Measurements from ENCODE around the gene COPS7B.

The COPS7B gene

DNA sequence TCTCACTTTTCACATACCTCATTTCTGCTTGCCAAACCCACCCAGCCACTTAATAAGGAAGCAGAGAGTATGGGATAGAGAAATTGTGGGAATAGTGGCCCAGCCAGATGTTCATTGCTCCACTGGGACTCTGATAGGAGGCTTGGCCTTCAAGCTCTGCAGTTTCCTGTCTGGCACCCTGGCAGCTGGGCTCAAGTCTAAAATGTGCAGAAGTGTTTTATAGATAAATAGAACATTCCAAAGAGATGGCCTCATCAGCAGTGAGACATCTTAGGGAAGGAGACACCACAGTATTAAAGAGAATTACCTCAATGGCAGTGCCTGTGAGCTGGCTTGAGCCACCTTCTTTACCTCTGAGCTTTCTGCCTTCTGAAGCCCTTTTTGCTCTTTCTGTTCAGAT lies 24.7 kb downstream of the COPS7B start:
- TF ChIP-seq, protein P1, sequence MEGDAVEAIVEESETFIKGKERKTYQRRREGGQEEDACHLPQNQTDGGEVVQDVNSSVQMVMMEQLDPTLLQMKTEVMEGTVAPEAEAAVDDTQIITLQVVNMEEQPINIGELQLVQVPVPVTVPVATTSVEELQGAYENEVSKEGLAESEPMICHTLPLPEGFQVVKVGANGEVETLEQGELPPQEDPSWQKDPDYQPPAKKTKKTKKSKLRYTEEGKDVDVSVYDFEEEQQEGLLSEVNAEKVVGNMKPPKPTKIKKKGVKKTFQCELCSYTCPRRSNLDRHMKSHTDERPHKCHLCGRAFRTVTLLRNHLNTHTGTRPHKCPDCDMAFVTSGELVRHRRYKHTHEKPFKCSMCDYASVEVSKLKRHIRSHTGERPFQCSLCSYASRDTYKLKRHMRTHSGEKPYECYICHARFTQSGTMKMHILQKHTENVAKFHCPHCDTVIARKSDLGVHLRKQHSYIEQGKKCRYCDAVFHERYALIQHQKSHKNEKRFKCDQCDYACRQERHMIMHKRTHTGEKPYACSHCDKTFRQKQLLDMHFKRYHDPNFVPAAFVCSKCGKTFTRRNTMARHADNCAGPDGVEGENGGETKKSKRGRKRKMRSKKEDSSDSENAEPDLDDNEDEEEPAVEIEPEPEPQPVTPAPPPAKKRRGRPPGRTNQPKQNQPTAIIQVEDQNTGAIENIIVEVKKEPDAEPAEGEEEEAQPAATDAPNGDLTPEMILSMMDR (IDR thresholded peaks at IDR 0.05; ENCODE audit: control insufficient read depth, extremely low read depth, insufficient read depth) = no peak
- DNase-seq (ENCODE audit: low read depth) = no peak

DNA sequence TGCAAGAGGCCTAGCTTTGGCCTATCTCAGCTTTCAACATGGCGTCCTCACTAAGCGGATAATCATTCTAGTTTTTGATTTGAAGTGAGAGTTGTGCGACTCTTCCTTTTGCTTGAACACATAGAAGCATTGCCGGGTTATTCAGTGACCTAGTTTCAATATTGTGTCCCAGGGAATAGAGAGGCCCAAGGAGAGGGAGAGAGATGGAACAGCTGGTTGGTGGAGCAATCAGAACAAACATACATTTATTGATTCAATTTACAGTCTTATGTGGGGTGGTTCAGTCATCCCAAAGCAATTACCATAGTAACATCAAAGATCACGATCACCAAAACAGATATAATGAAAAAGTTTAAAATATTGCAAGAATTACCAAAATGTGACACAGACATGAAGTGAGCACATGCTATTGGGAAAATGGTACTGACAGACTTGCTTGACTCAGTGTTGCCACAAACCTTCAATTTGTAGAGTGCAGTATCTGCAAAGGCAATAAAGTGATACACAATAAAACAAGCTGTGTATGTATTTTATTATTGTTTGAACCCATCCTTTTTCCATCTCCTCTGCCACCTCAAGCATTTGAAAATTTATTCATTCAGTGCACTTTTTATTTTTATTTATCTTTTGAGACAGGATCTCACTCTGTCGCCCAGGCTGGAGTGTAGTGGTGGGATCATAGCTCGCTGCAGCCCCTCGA lies 30.2 kb downstream of the COPS7B start:
- TF ChIP-seq, protein P1 (IDR thresholded peaks at IDR 0.05; ENCODE audit: control insufficient read depth, extremely low read depth, insufficient read depth) = no peak
- DNase-seq (ENCODE audit: low read depth) = no peak
- no peak overlapping the region for H3K4me3 ChIP-seq (ENCODE audit: low read depth, low read length)

More for the DNA sequence above, 24.7 kb downstream of the COPS7B start:
- no peak overlapping the region for H3K4me3 ChIP-seq (ENCODE audit: low read depth, low read length)

DNA sequence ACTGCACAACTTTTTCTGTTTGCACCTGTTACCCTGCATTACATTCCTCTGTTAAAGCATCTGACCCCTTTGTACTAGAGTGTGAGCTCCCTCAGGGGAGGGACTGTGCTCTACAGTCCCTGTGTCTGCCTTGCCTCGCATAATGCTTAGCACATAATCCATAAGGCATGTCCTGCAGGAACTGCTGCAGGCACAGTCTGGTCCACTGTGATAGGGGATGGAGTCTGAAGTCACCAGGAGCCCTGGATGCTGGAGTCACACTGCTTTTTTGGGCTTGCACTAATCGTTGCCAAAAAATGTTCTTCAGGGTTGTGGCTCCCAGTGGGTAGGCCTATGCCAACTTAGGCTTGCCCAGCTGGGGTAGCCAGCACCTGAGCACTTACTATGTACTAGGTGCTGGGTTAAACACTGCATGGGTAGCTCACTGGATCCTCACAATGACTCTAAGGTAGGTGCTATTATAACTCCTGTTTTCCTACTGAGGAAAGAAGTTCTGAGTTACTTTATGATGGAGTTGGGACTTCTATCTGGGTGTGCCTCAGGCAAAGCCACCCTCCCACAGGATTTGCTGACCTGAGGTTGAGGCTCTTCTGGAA lies 33.3 kb downstream of the COPS7B start:
- TF ChIP-seq, protein P1 (IDR thresholded peaks at IDR 0.05; ENCODE audit: control insufficient read depth, extremely low read depth, insufficient read depth) = no peak
- DNase-seq (ENCODE audit: low read depth) = no peak
- H3K4me3 ChIP-seq (ENCODE audit: low read depth, low read length) = no peak overlapping the region

DNA sequence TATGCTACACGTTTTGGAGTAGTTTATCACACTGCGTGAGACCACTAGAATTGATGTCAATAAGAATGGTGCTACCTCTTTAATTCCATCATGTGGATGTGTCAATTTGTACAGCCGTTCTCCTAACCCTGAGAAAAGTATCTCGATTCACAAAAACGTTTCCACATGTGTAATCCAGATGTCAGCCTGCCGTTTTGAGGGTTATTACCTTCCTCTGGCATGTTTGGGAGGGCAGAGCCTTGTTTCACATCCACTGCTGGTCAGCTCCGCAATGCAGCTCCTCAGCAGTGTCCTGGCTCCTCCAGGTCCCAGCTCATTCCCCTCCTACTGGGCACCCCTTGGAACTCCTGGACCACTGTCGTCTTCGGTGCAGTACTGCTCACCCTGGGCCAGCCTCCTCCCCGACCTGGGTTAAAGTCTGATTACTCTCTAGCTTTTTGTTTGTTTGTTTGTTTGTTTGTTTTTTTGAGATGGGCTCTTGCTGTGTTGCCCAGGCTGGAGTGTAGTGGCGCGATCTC lies 34.6 kb downstream of the COPS7B start:
- TF ChIP-seq, protein P1 (IDR thresholded peaks at IDR 0.05; ENCODE audit: control insufficient read depth, extremely low read depth, insufficient read depth) = no peak
- no peak for DNase-seq (ENCODE audit: low read depth)

DNA sequence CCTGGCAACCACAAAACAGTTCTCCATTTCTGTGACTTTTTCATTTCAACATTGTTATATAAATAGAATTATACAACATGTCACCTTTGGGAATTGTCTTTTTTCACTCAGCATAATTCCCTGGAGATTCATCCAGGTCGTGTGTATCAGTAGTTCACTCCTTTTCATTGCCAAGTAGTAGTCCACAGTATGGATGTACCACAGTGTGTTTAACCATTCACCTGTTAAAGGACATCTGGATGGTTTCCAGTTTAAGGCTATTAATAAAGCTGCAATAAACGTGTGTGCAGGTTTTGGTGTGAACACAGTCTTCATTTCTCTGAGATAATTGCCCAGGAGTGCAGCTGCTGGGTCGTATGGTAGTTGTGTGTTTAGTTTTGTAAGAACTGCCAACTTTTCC lies 35.7 kb downstream of the COPS7B start:
- H3K4me3 ChIP-seq (ENCODE audit: low read depth, low read length) = no peak overlapping the region
- TF ChIP-seq, protein P1 (IDR thresholded peaks at IDR 0.05; ENCODE audit: control insufficient read depth, extremely low read depth, insufficient read depth) = no peak
- no peak for DNase-seq (ENCODE audit: low read depth)

More for the DNA sequence above, 34.6 kb downstream of the COPS7B start:
- no peak overlapping the region for H3K4me3 ChIP-seq (ENCODE audit: low read depth, low read length)

DNA sequence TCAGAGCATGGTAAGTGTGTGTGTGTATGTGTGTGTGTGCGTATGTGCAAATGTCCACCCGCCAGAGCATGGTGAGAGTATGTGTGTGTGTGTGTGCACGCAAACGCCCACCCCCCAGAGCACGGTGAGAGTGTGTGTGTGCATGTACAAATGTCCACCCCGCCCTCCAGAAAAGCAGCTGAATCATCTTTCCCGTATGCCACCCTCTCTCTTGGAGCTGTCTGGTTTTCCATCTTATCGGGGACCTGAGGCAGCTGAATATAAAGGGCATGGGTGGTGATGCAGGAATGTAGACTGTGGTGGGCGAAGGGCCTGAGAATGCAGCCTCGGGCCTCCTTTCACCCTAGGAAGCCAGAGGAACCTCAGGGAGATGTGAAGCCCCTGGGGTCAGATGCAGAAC lies 66.9 kb downstream of the COPS7B start:
- DNase-seq (ENCODE audit: low read depth) = no peak
- no peak overlapping the region for H3K4me3 ChIP-seq (ENCODE audit: low read depth, low read length)
- TF ChIP-seq, protein P1 (IDR thresholded peaks at IDR 0.05; ENCODE audit: control insufficient read depth, extremely low read depth, insufficient read depth) = no peak
